Esophagus muscularis mucosa (tissue), 3 donors: ENCODE data around the gene KLF11.

Source experiments
- CTCF ChIP-seq, 3 experiments: fragments of 200-600 bp in 2 of 3; fragments of 450-650 bp in 1 of 3; sonication (generic) in 2 of 3; IDR thresholded peaks; one replicate each; pipeline ENCODE4 v1.5.1; 2017 to 2019; ENCODE audit warnings: antibody characterized with exemption in 3 of 3, mild to moderate bottlenecking in 2 of 3, moderate library complexity in 1 of 3
- POLR2A ChIP-seq: fragments of 450-650 bp; IDR thresholded peaks from one replicate; pipeline ENCODE4 v1.6.1; 2017; ENCODE audit warnings: antibody characterized with exemption, moderate library complexity, mild to moderate bottlenecking, low read depth

- TF ChIP-seq POLR2A = no peak
- TF ChIP-seq CTCF (IDR thresholded peaks at IDR 0.05) = no peak
These were observed 27.1 kb upstream of the KLF11 start for GRCh38 chr2:10016001-10016801.
